GM12878 (cell line): ENCODE measurements around the gene RBBP4. TPM values are rescaled to one million over a fixed set of nuclear protein-coding genes. Genes with fewer than 3 reads are reported as not detected.

ENCODE experiments used
- ATAC-seq: fragments of 200-7000 bp; cut with Tn5 transposase; 3 replicates; pipeline ENCODE4 v1.9.1; 2020; ENCODE audit warnings: mild to moderate bottlenecking, moderate library complexity
- BruUV-seq: library from RNA; stranded (reverse); fragments of 400-500 nt; replicated peaks from 2 replicates; lab custom pipeline; 2021; lab: Mats Ljungman, UMichigan
- CTCF ChIA-PET: fragments of 300-600 bp; sonication (Branson Sonifier 250); formaldehyde crosslinking; extraction: SDS; loops from one replicate; lab custom pipeline; 2021; ENCODE audit warnings: inconsistent platforms; lab: Yijun Ruan, JAX
- POLR2A ChIA-PET: fragments of 350-600 bp; formaldehyde crosslinking; extraction: SDS; loops from one replicate; lab custom pipeline; 2021; ENCODE audit warnings: inconsistent platforms; lab: Charles Lee
- RAD21 ChIA-PET: fragments of 300-600 bp; sonication (Branson Sonifier 250); formaldehyde crosslinking; loops from one replicate; lab custom pipeline; 2023; ENCODE audit warnings: antibody characterized with exemption; ENCODE audit not compliant: unreplicated experiment; lab: Charles Lee
- SMC1A ChIA-PET: fragments of 300-600 bp; sonication (Branson Sonifier 250); formaldehyde crosslinking; loops from one replicate; lab custom pipeline; 2023; ENCODE audit not compliant: unreplicated experiment, uncharacterized antibody; lab: Charles Lee
- DNase-seq: peaks from one replicate; pipeline ENCODE4 v3.0.0-alpha.2; 2011; ENCODE audit warnings: low read depth, low spot score
- FAIRE-seq: peaks from 3 replicates; lab custom pipeline; 2011; peaks lifted over from hg19 to GRCh38; lab: Jason Lieb, UNC
- H2AFZ ChIP-seq: 2 replicates; pipeline ENCODE4 v1.6.0; 2011; ENCODE audit warnings: low read depth, low read length, control low read depth; ENCODE audit not compliant: control insufficient read depth
- H3K27ac ChIP-seq: 2 replicates; pipeline ENCODE4 v1.5.1; 2011; ENCODE audit warnings: control low read depth; ENCODE audit not compliant: control insufficient read depth, insufficient read depth
- H3K27me3 ChIP-seq, 2 experiments: replicated peaks in 1 of 2; 2 replicates each; pipeline versions ENCODE4 v1.6.0 to v1.6.1; 2011; ENCODE audit warnings: low read length in 1 of 2; ENCODE audit not compliant: control insufficient read depth in 2 of 2, insufficient read depth in 2 of 2
- H3K36me3 ChIP-seq, 2 experiments: 2 replicates each; pipeline ENCODE4 v1.5.1; 2011; ENCODE audit warnings: low read length in 1 of 2; ENCODE audit not compliant: control insufficient read depth in 2 of 2, insufficient read depth in 2 of 2
- H3K4me1 ChIP-seq: 2 replicates; pipeline ENCODE4 v1.6.1; 2011; ENCODE audit warnings: mild to moderate bottlenecking, low read length, moderate library complexity, mixed read lengths; ENCODE audit not compliant: control insufficient read depth, insufficient read depth
- H3K4me2 ChIP-seq: 2 replicates; pipeline ENCODE4 v1.6.0; 2011; ENCODE audit warnings: control low read depth; ENCODE audit not compliant: control insufficient read depth, insufficient read depth
- H3K4me3 ChIP-seq: fragments of 200-600 bp; sonication (generic); 2 replicates; pipeline ENCODE4 v1.5.1; 2016
- H3K79me2 ChIP-seq: 2 replicates; pipeline ENCODE4 v1.6.0; 2011; ENCODE audit warnings: low read length; ENCODE audit not compliant: control insufficient read depth, insufficient read depth
- H3K9ac ChIP-seq: 2 replicates; pipeline ENCODE4 v1.8.0; 2011; ENCODE audit warnings: low read length, control low read depth, mixed read lengths; ENCODE audit not compliant: control insufficient read depth, insufficient read depth
- H3K9me3 ChIP-seq: replicated peaks from 3 replicates; pipeline ENCODE4 v1.5.1; 2011; ENCODE audit warnings: mild to moderate bottlenecking, low read length; ENCODE audit not compliant: control insufficient read depth, insufficient read depth
- H4K20me1 ChIP-seq: 2 replicates; pipeline ENCODE4 v1.6.0; 2011; ENCODE audit not compliant: control insufficient read depth, insufficient read depth
- ASH2L ChIP-seq: fragments of 300-600, 200-600 bp; sonication (generic); IDR thresholded peaks from 2 replicates; pipeline ENCODE4 v1.6.1; 2017; ENCODE audit warnings: low read depth, mild to moderate bottlenecking, borderline replicate concordance
- CBFB ChIP-seq: IDR thresholded peaks from 2 replicates; pipeline ENCODE4 v1.6.1; 2016; ENCODE audit warnings: antibody characterized with exemption, low read depth
- CHD4 ChIP-seq: fragments of 200-600 bp; sonication (generic); IDR thresholded peaks from 2 replicates; pipeline ENCODE4 v1.6.1; 2016; ENCODE audit warnings: mild to moderate bottlenecking
- CREB1 ChIP-seq: IDR thresholded peaks from 2 replicates; pipeline ENCODE4 v1.6.1; 2012; ENCODE audit warnings: low read depth, mild to moderate bottlenecking, inconsistent platforms
- ESRRA ChIP-seq: IDR thresholded peaks from 2 replicates; pipeline ENCODE4 v1.6.1; 2012; ENCODE audit warnings: mild to moderate bottlenecking, low read length, improper control_type of control experiment
- ETV6 ChIP-seq, 2 experiments: fragments of 450-650 bp in 1 of 2; IDR thresholded peaks in 1 of 2; conservative IDR thresholded peaks in 1 of 2; 2 replicates each; pipeline ENCODE4 v1.6.1; 2014; ENCODE audit warnings: antibody characterized with exemption in 1 of 2, borderline replicate concordance in 1 of 2, low read depth in 1 of 2, mild to moderate bottlenecking in 1 of 2, moderate library complexity in 1 of 2
- LARP7 ChIP-seq: fragments of 450-650 bp; IDR thresholded peaks from 2 replicates; pipeline ENCODE4 v1.6.1; 2017; ENCODE audit warnings: mild to moderate bottlenecking
- MTA2 ChIP-seq: fragments of 450-650 bp; IDR thresholded peaks from 2 replicates; pipeline ENCODE4 v1.6.1; 2016; ENCODE audit warnings: low read depth, mild to moderate bottlenecking, moderate library complexity
- NFYB ChIP-seq: IDR thresholded peaks from 2 replicates; pipeline ENCODE4 v1.6.1; 2011; ENCODE audit warnings: low read depth, mild to moderate bottlenecking, low read length, improper control_type of control experiment, moderate library complexity; ENCODE audit not compliant: insufficient read depth
- NR2F1 ChIP-seq: fragments of 450-650 bp; conservative IDR thresholded peaks from 2 replicates; pipeline ENCODE4 v1.6.1; 2017; ENCODE audit warnings: mild to moderate bottlenecking
- NRF1 ChIP-seq: conservative IDR thresholded peaks from 2 replicates; pipeline ENCODE4 v1.6.1; 2011; ENCODE audit warnings: mild to moderate bottlenecking, low read depth, low read length, improper control_type of control experiment
- PAX5 ChIP-seq: IDR thresholded peaks from 2 replicates; pipeline ENCODE4 v1.6.1; 2011; ENCODE audit warnings: low read depth, low read length, borderline replicate concordance
- PML ChIP-seq: IDR thresholded peaks from 2 replicates; pipeline ENCODE4 v1.6.1; 2012; ENCODE audit warnings: low read length, inconsistent platforms
- RB1 ChIP-seq: fragments of 450-650 bp; formaldehyde crosslinking; IDR thresholded peaks from 2 replicates; pipeline ENCODE4 v1.6.1; 2017; ENCODE audit warnings: mild to moderate bottlenecking, borderline replicate concordance
- SMAD5 ChIP-seq: IDR thresholded peaks from 2 replicates; pipeline ENCODE4 v1.6.1; 2016; ENCODE audit warnings: antibody characterized with exemption, low read depth
- TBL1XR1 ChIP-seq: IDR thresholded peaks from 2 replicates; pipeline ENCODE4 v1.6.1; 2012; ENCODE audit warnings: low read depth, low read length, improper control_type of control experiment
- WGBS: methylation state at CpG from one replicate; pipeline ENCODE4 v1.1.6; 2016; ENCODE audit warnings: low lambda C conversion rate; ENCODE audit not compliant: insufficient replicate concordance, insufficient coverage; ENCODE audit errors: missing lambda C conversion rate; 5-methylcytosine and 5-hydroxymethylcytosine counted together
- in situ Hi-C: fragments of 300-500 bp; cut with MboI; formaldehyde crosslinking; loops from 9 replicates; pipeline ENCODE4 v1.14.3; 2018; ENCODE audit warnings: mixed read lengths
- intact Hi-C: fragments of 100-400 bp; cut with micrococcal nuclease; formaldehyde crosslinking; loops from one replicate; pipeline ENCODE4 v1.14.2; 2022; ENCODE audit not compliant: unreplicated experiment
- polyA plus RNA-seq, 11 experiments: library from polyadenylated mRNA; depleted of rRNA in 4 of 11; unstranded in 6 of 11; stranded (reverse) in 5 of 11; fragments of >200 nt; fragmentation: Nextera tagmentation in 4 of 11; fragmentation: Illumina TruSeq in 1 of 11; extraction: Ambion mirVana in 4 of 11; extraction: Trizol in 1 of 11; gene quantifications; 1 replicate in 1 of 11; 2 replicates in 10 of 11; pipeline versions ENCODE4 v1.2.1 to v1.2.3, GENCODE V29; 2011 to 2016; ENCODE audit warnings: inconsistent platforms in 2 of 11, missing spikeins in 2 of 11, low read depth in 1 of 11
- total RNA-seq, 4 experiments: library from RNA; depleted of rRNA in 3 of 4; stranded (reverse); fragments of >200 nt in 3 of 4; fragmentation: Illumina TruSeq in 1 of 4; extraction: Trizol in 1 of 4; gene quantifications; 2 replicates each; pipeline versions ENCODE4 v1.2.1 to v1.2.3, GENCODE V29; 2013 to 2021
- TF ChIP-seq, protein P1 (sequence below): fragments of 450-650 bp; IDR thresholded peaks from 2 replicates; pipeline ENCODE4 v1.6.1; 2014; ENCODE audit warnings: mild to moderate bottlenecking
- TF ChIP-seq, protein P2 (sequence below): IDR thresholded peaks from 2 replicates; pipeline ENCODE4 v1.6.1; 2012; ENCODE audit warnings: improper control_type of control experiment, low read depth, low read length; ENCODE audit not compliant: insufficient replicate concordance

Gene RBBP4
- total and polyA plus RNA-seq, 10 of the 15 experiments (the other 5 are each of a cell fraction or from before 2014, with no cell fraction given), result 120 to 357 (median 231) TPM

DNA sequence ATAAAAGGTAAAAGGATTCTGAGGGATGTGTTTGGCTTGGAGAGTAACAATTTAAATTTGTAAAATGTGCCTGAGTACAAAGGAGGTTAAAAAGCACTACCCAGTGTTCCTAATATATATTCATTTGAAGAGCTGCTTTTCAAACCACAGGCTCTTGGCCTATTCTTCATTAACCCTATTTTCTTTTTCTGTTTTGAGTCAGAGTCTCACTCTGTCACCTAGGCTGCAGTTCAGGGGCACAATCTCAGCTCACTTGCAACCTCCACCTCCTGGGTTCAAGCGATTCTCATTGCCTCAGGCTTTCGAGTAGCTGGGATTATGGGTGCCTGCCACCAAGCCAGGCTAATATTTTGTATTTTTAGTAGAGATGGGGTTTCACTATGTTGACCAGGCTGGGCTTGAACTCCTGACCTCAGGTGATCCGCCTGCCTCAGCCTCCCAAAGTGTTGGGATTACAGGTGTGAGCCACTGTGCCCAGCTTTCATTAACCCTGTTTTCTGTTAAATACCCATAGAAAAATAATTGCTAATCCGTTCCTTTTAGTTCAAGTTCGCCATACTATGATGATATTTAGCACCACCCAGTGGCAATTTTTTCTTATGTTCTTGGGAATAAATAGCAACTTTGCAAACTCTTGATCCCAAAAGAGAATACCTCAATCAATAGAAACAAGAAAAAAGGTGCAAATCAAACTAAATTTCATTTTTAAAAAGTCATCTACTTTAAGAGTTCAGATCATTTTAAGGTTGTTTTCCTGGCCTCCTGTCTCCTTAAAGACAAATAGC lies 31.1 kb upstream of the RBBP4 start:
- peaks cover 0 to 11% of the 10 kb centered on the region in 2 experiments; a peak in 3 of 4 replicates for H3K36me3 ChIP-seq
- no peak overlapping the region for H2AFZ ChIP-seq
- peak overlapping the region; percentile 72 for H3K4me2 ChIP-seq
- peaks cover 4% of the 10 kb centered on the region for H3K9me3 ChIP-seq
- POLR2A ChIA-PET, result interaction anchor here (0.9 to 1.4 kb wide), 4 partner anchors 27 to 120 kb away, joined by 3 to 12 read pairs (median 4); partner anchors contain the start of gene RBBP4
- H3K9ac ChIP-seq, result peak overlapping the region; percentile 38; the same call in 1 of the 2 replicates
- peaks cover 12% of the 10 kb centered on the region for H3K79me2 ChIP-seq
- H3K27me3 ChIP-seq, result no peaks in the 10 kb centered on the region
- in situ Hi-C loops (no loop called here), intact Hi-C loops (loop anchor here (1.0 kb wide), 1 partner anchor 100 kb away; no protein-coding TSS in a partner anchor)
- peak; percentile 84 for FAIRE-seq
- peaks cover 39% of the 10 kb centered on the region for H3K4me1 ChIP-seq
- H3K4me3 ChIP-seq, result peak overlapping the region; percentile 12; the same call in 1 of the 2 replicates
- RAD21 ChIA-PET, result interaction anchor here (0.7 to 2.6 kb wide), 10 partner anchors 28 to 359 kb away, joined by 3 to 20 read pairs (median 3); partner anchors contain the start of genes RBBP4 and ZBTB8OS
- no TSS peak for BruUV-seq
- 0% methylated on average over 5 of the region's 5 CpGs for WGBS
- DNase-seq, result peak; percentile 72
- CTCF ChIA-PET, result interaction anchor here (0.6 to 2.6 kb wide), 23 partner anchors 10 to 1324 kb away, joined by 3 to 38 read pairs (median 3); partner anchors contain the start of genes BSDC1, RBBP4 and ZBTB8OS
- H4K20me1 ChIP-seq, result no peaks in the 10 kb centered on the region
- ATAC-seq, result peak; percentile 90
- SMC1A ChIA-PET, result interaction anchor here (0.6 to 2.5 kb wide), 11 partner anchors 10 to 174 kb away, joined by 3 to 19 read pairs (median 4); no protein-coding TSS in a partner anchor
- peak overlapping the region; percentile 80 for H3K27ac ChIP-seq
- TF ChIP-seq PML (0 out of 2 replicates have a peak, but pooled peaks have one; percentile 44), ASH2L (no peak), CREB1 (peak; percentile 10; the same call in 1 of the 2 replicates), PAX5 (no peak; the same call in 1 of the 2 replicates), LARP7 (no peak), NR2F1 (peak; percentile 92), CBFB (peak; percentile 83), TBL1XR1 (no peak; the same call in 1 of the 2 replicates), MTA2 (peak; percentile 94), NRF1 (no peak), SMAD5 (no peak), ETV6 (conservative IDR thresholded peaks at IDR 0.05 in 1 of 2, IDR thresholded peaks at IDR 0.05 in 1 of 2; ENCODE audit: borderline replicate concordance in 1 of 2, low read depth in 1 of 2) (peak in 1 of 2 experiments; percentile 30; a peak in 1 of 4 replicates), NFYB (no peak), ESRRA (no peak), RB1 (no peak), CHD4 (no peak)
- TF ChIP-seq, protein P1, sequence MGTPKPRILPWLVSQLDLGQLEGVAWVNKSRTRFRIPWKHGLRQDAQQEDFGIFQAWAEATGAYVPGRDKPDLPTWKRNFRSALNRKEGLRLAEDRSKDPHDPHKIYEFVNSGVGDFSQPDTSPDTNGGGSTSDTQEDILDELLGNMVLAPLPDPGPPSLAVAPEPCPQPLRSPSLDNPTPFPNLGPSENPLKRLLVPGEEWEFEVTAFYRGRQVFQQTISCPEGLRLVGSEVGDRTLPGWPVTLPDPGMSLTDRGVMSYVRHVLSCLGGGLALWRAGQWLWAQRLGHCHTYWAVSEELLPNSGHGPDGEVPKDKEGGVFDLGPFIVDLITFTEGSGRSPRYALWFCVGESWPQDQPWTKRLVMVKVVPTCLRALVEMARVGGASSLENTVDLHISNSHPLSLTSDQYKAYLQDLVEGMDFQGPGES, result no peak
- TF ChIP-seq, protein P2, sequence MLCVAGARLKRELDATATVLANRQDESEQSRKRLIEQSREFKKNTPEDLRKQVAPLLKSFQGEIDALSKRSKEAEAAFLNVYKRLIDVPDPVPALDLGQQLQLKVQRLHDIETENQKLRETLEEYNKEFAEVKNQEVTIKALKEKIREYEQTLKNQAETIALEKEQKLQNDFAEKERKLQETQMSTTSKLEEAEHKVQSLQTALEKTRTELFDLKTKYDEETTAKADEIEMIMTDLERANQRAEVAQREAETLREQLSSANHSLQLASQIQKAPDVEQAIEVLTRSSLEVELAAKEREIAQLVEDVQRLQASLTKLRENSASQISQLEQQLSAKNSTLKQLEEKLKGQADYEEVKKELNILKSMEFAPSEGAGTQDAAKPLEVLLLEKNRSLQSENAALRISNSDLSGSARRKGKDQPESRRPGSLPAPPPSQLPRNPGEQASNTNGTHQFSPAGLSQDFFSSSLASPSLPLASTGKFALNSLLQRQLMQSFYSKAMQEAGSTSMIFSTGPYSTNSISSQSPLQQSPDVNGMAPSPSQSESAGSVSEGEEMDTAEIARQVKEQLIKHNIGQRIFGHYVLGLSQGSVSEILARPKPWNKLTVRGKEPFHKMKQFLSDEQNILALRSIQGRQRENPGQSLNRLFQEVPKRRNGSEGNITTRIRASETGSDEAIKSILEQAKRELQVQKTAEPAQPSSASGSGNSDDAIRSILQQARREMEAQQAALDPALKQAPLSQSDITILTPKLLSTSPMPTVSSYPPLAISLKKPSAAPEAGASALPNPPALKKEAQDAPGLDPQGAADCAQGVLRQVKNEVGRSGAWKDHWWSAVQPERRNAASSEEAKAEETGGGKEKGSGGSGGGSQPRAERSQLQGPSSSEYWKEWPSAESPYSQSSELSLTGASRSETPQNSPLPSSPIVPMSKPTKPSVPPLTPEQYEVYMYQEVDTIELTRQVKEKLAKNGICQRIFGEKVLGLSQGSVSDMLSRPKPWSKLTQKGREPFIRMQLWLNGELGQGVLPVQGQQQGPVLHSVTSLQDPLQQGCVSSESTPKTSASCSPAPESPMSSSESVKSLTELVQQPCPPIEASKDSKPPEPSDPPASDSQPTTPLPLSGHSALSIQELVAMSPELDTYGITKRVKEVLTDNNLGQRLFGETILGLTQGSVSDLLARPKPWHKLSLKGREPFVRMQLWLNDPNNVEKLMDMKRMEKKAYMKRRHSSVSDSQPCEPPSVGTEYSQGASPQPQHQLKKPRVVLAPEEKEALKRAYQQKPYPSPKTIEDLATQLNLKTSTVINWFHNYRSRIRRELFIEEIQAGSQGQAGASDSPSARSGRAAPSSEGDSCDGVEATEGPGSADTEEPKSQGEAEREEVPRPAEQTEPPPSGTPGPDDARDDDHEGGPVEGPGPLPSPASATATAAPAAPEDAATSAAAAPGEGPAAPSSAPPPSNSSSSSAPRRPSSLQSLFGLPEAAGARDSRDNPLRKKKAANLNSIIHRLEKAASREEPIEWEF, result peak; percentile 31
